Osteocyte (in vitro differentiated cells): ENCODE measurements around the gene LILRB1. TPM values are rescaled to one million over a fixed set of nuclear protein-coding genes. Genes with fewer than 3 reads are reported as not detected.

Experiments
- DNase-seq: peaks from one replicate; pipeline ENCODE4 v3.0.0; 2021; ENCODE audit warnings: mixed read lengths; ENCODE audit not compliant: unreplicated experiment; ENCODE audit errors: extremely low spot score
- H3K27ac Mint-ChIP-seq: one replicate; pipeline ENCODE4 v1.8.0; 2021; ENCODE audit warnings: mild to moderate bottlenecking, mixed read lengths; ENCODE audit not compliant: unreplicated experiment
- H3K27me3 Mint-ChIP-seq: one replicate; pipeline ENCODE4 v1.8.0; 2021; ENCODE audit warnings: mixed read lengths; ENCODE audit not compliant: unreplicated experiment
- H3K36me3 Mint-ChIP-seq: one replicate; pipeline ENCODE4 v1.8.0; 2021; ENCODE audit warnings: mixed read lengths; ENCODE audit not compliant: unreplicated experiment
- H3K4me1 Mint-ChIP-seq: one replicate; pipeline ENCODE4 v1.8.0; 2021; ENCODE audit warnings: mixed read lengths; ENCODE audit not compliant: unreplicated experiment
- H3K4me3 Mint-ChIP-seq: one replicate; pipeline ENCODE4 v1.8.0; 2021; ENCODE audit warnings: mild to moderate bottlenecking, moderate library complexity, mixed read lengths; ENCODE audit not compliant: unreplicated experiment
- H3K9me3 Mint-ChIP-seq: one replicate; pipeline ENCODE4 v1.8.0; 2021; ENCODE audit warnings: mixed read lengths; ENCODE audit not compliant: unreplicated experiment
- total RNA-seq: library from RNA; stranded (reverse); gene quantifications from 2 replicates; pipeline ENCODE4 v1.2.1, GENCODE V29; 2021
- TF ChIP-seq, protein P1 (sequence below): fragments of 200-600 bp; sonication (generic); IDR thresholded peaks from 2 replicates; pipeline ENCODE4 v1.5.0; 2021; ENCODE audit warnings: antibody characterized with exemption, mild to moderate bottlenecking, moderate library complexity

LILRB1 gene
- total RNA-seq, 1 donor from 2014 or later, result not detected

DNA sequence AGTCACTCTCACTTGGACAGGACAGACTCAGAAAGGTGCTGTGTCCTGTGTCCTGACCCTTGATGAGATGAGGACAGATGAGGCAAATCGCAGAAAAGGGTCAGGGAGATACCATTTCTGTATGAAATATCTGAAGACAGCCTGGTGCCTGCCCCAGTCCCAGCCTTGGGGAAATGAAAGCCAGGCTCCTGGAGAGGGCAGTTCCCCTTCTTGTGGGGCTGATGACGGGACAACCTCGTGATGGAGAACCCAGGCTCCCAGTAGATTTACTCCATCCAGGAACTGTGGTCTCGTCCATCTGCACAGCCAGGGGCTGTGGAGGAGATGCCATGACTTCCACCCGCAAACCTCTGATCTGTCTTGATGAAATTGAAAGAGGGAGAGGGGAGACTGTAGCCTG is 13.8 kb downstream of the LILRB1 start:
- Mint-ChIP-seq H3K27ac (no peak overlapping the region), H3K36me3 (no peaks in the 10 kb centered on the region), H3K4me3 (no peak overlapping the region), H3K4me1 (no peaks in the 10 kb centered on the region), H3K27me3 (no peaks in the 10 kb centered on the region), H3K9me3 (peaks cover 30% of the 10 kb centered on the region)
- TF ChIP-seq, protein P1, sequence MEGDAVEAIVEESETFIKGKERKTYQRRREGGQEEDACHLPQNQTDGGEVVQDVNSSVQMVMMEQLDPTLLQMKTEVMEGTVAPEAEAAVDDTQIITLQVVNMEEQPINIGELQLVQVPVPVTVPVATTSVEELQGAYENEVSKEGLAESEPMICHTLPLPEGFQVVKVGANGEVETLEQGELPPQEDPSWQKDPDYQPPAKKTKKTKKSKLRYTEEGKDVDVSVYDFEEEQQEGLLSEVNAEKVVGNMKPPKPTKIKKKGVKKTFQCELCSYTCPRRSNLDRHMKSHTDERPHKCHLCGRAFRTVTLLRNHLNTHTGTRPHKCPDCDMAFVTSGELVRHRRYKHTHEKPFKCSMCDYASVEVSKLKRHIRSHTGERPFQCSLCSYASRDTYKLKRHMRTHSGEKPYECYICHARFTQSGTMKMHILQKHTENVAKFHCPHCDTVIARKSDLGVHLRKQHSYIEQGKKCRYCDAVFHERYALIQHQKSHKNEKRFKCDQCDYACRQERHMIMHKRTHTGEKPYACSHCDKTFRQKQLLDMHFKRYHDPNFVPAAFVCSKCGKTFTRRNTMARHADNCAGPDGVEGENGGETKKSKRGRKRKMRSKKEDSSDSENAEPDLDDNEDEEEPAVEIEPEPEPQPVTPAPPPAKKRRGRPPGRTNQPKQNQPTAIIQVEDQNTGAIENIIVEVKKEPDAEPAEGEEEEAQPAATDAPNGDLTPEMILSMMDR, result no peak
- peak; percentile 48 for DNase-seq

DNA sequence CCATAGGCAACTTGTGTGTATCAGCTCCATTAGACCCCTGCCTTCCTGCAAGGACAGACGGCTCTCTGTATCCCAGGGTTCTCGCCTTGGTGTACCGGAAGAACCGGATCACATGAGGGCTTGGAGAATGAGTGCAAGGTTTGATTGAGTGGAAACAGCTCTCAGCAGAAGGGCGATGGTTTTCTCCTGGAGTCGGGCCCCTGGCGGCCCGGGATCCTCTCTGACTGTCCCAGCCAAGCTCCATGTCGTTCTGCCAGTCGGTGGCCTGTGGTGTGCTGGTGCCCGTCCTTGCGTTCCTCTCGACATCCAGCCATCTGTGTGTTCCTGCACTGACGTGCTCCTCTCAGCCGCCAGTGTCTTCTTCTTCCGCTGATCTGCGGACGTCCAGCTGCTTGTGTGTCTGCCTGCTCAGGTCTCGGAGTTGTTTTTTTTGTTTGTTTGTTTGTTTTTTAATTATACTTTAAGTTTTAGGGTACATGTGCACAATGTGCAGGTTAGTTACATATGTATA is 16.1 kb downstream of the LILRB1 start:
- no peak overlapping the region for H3K4me3 Mint-ChIP-seq
- no peaks in the 10 kb centered on the region for H3K4me1 Mint-ChIP-seq
- peaks cover 20% of the 10 kb centered on the region for H3K9me3 Mint-ChIP-seq
- H3K36me3 Mint-ChIP-seq, result no peaks in the 10 kb centered on the region
- no peak overlapping the region for H3K27ac Mint-ChIP-seq
- no peaks in the 10 kb centered on the region for H3K27me3 Mint-ChIP-seq
- no peak for DNase-seq
- TF ChIP-seq, protein P1, result no peak

DNA sequence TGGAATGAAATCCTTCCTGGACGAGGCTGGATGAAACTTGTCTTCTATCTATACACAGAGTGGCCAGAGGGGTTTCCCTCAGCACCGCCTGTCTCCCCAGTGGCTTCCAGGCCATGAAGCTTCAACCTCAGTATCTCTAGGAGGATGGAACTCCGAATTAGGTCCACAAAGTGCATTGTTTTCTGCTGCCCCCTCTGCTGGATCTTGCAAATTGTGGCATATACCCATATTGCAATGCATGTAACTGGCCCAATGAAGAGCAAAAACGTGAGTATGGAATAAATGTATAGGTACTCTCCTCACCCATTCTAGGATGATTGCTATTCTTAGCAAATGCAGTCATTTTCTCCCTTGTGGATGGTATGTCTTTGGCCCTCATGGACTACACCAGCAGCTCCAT is 17.8 kb downstream of the LILRB1 start:
- TF ChIP-seq, protein P1, result no peak
- no peaks in the 10 kb centered on the region for H3K27me3 Mint-ChIP-seq
- H3K4me3 Mint-ChIP-seq, result no peak overlapping the region
- peak; percentile 40 for DNase-seq
- no peaks in the 10 kb centered on the region for H3K36me3 Mint-ChIP-seq
- H3K27ac Mint-ChIP-seq, result no peak overlapping the region
- no peaks in the 10 kb centered on the region for H3K4me1 Mint-ChIP-seq
- H3K9me3 Mint-ChIP-seq, result peaks cover 20% of the 10 kb centered on the region

DNA sequence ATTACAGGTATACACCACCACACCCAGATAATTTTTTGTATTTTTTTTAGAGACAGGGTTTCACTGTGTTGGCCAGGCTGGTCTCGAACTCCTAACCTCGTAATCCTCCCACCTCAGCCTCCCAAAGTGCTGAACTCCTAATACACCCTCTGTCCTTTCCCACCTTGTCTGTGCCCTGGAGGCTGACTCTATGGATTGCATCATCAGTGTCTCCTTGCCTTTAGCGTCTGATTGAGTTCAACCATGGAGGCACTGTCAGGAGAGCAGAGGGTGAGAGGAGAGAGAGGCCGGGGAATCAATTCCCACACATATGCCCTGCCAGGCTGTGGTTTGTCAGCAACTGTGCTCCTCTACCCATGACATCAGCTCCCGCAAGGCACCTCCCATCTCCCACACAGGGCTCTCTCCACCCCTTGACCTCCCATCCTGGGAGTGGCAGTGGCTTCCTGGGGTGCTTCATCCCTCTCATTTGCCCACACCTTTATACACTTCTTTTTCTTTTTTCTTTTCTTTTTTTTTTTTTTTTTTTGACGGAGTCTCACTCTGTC is 19.9 kb downstream of the LILRB1 start:
- H3K36me3 Mint-ChIP-seq, result no peaks in the 10 kb centered on the region
- TF ChIP-seq, protein P1, result no peak
- H3K4me3 Mint-ChIP-seq, result no peak overlapping the region
- H3K4me1 Mint-ChIP-seq, result no peaks in the 10 kb centered on the region
- H3K27me3 Mint-ChIP-seq, result no peaks in the 10 kb centered on the region
- no peak overlapping the region for H3K27ac Mint-ChIP-seq
- H3K9me3 Mint-ChIP-seq, result peaks cover 20% of the 10 kb centered on the region
- no peak for DNase-seq

DNA sequence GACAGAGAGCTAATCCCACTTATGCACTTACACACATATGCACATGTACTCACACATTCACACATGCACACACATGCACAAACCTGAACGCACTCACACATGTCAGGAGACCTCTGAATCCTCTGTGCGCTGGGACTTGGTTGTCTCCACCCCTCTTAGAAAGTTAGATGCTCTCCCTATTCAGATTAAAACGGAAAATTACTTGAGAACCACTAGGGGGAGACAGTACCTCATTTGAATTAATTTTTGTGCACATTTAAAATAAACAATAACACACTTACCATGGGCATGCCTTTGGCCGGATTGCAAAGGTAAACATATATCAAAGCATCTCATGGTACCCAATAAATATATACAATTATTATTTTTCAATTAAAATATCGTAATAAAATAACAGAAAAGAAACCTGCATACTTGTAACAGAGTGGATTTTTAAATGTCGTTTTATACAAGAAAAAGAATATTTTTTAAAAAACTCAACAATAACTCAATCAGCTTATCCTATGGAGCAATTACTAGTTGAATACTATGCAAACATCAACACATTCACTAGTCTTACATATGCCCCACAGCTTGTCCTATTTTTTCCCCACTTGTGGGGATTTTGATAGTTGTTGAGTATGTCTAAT is 23.0 kb downstream of the LILRB1 start:
- H3K4me1 Mint-ChIP-seq, result no peaks in the 10 kb centered on the region
- H3K4me3 Mint-ChIP-seq, result no peak overlapping the region
- H3K27ac Mint-ChIP-seq, result no peak overlapping the region
- H3K36me3 Mint-ChIP-seq, result no peaks in the 10 kb centered on the region
- TF ChIP-seq, protein P1, result peak; percentile 36
- peaks cover 13% of the 10 kb centered on the region for H3K9me3 Mint-ChIP-seq
- DNase-seq, result no peak
- H3K27me3 Mint-ChIP-seq, result no peaks in the 10 kb centered on the region
